ENCODE data around the gene TMEM42. TPM values are rescaled to one million over a fixed set of nuclear protein-coding genes. Genes with fewer than 3 reads are reported as not detected.

Gene TMEM42
- total and polyA plus RNA-seq, 10 of the 15 experiments (the other 5 are each of a cell fraction or from before 2014, with no cell fraction given) = 5.0 to 20.5 (median 12.2) TPM

- no peak for TF ChIP-seq NR2C2 (IDR thresholded peaks at IDR 0.05; ENCODE audit: borderline replicate concordance, control insufficient read depth, insufficient read length, low read depth)
Observed at GRCh38 chr3:44894485-44894884, 32.8 kb downstream of the TMEM42 start (continued).

GRCh38 chr3:44896440-44896839, 34.7 kb downstream of the TMEM42 start:
- no peaks in the 10 kb centered on the region for H3K27me3 ChIP-seq (replicated peaks in 1 of 2; ENCODE audit: control insufficient read depth in 2 of 2, insufficient read depth in 2 of 2, low read length in 1 of 2)
- ChIA-PET SMC1A (ENCODE audit: uncharacterized antibody, unreplicated experiment) (interaction anchor here (0.7 kb wide), 1 partner anchor 16 kb away, joined by 4 read pairs; no protein-coding TSS in a partner anchor), RAD21 (ENCODE audit: unreplicated experiment) (interaction anchor here (0.5 to 0.7 kb wide), 3 partner anchors 14 to 38 kb away, joined by 3 read pairs; no protein-coding TSS in a partner anchor), POLR2A (interaction anchor here (0.6 kb wide), 1 partner anchor 33 kb away, joined by 3 read pairs; no protein-coding TSS in a partner anchor), CTCF (interaction anchor here (0.6 to 1.3 kb wide), 3 partner anchors 14 to 91 kb away, joined by 3 to 4 read pairs (median 4); no protein-coding TSS in a partner anchor)
- H3K27ac ChIP-seq (ENCODE audit: control insufficient read depth, insufficient read depth) = no peak overlapping the region
- intact Hi-C loops (cut with micrococcal nuclease; ENCODE audit: unreplicated experiment) (no loop called here), in situ Hi-C loops (cut with MboI) (no loop called here)
- no peaks in the 10 kb centered on the region for H3K79me2 ChIP-seq (ENCODE audit: control insufficient read depth, insufficient read depth, low read length)
- 18% methylated on average over 2 of the region's 2 CpGs for WGBS (ENCODE audit: insufficient coverage, insufficient replicate concordance, low lambda C conversion rate, missing lambda C conversion rate)
- H3K9ac ChIP-seq (ENCODE audit: control insufficient read depth, insufficient read depth, low read length) = no peak overlapping the region
- FAIRE-seq (no peak), ATAC-seq (peak; percentile 60), DNase-seq (ENCODE audit: low read depth, low spot score) (no peak)
- peaks cover 3% of the 10 kb centered on the region; the same call in 1 of the 2 replicates for H3K4me1 ChIP-seq (ENCODE audit: control insufficient read depth, insufficient read depth, low read length)
- no peaks in the 10 kb centered on the region for H4K20me1 ChIP-seq (ENCODE audit: control insufficient read depth, insufficient read depth)
- BruUV-seq (replicated peaks) = no TSS peak
- no peak overlapping the region for H3K4me2 ChIP-seq (ENCODE audit: control insufficient read depth, insufficient read depth)
- H3K36me3 ChIP-seq (ENCODE audit: control insufficient read depth in 2 of 2, insufficient read depth in 2 of 2, low read length in 1 of 2) = no peaks in the 10 kb centered on the region
- no peak overlapping the region for H2AFZ ChIP-seq (ENCODE audit: control insufficient read depth, low read depth, low read length)
- H3K4me3 ChIP-seq = no peak overlapping the region
- no peaks in the 10 kb centered on the region for H3K9me3 ChIP-seq (replicated peaks; ENCODE audit: control insufficient read depth, insufficient read depth, low read length)
- TF ChIP-seq ZBED1 (IDR thresholded peaks at IDR 0.05; ENCODE audit: borderline replicate concordance) (no peak), ZNF592 (IDR thresholded peaks at IDR 0.05) (no peak), HDAC6 (IDR thresholded peaks at IDR 0.05; ENCODE audit: unreplicated experiment) (no peak), MYC (IDR thresholded peaks at IDR 0.05; ENCODE audit: insufficient read depth, insufficient read length, insufficient replicate concordance, low read length, severe bottlenecking) (no peak), RB1 (IDR thresholded peaks at IDR 0.05; ENCODE audit: borderline replicate concordance) (no peak), FOS (IDR thresholded peaks at IDR 0.05; ENCODE audit: borderline replicate concordance, extremely low read depth, insufficient read length) (no peak), PKNOX1 (IDR thresholded peaks at IDR 0.05) (no peak), HDGF (IDR thresholded peaks at IDR 0.05) (no peak), E4F1 (IDR thresholded peaks at IDR 0.05; ENCODE audit: borderline replicate concordance, partially characterized antibody) (no peak), EP300 (IDR thresholded peaks at IDR 0.05; ENCODE audit: borderline replicate concordance in 1 of 2, control insufficient read depth in 1 of 2, low read depth in 2 of 2, low read length in 2 of 2) (no peak), SRF (IDR thresholded peaks at IDR 0.05; ENCODE audit: low read depth in 2 of 2, low read length in 2 of 2) (no peak), NFIC (IDR thresholded peaks at IDR 0.05; ENCODE audit: low read depth, low read length) (no peak), CBX3 (IDR thresholded peaks at IDR 0.05; ENCODE audit: borderline replicate concordance, low read depth) (no peak), CHD4 (IDR thresholded peaks at IDR 0.05) (no peak)

Data from GM12878 (cell line).